A673 (cell line): ENCODE data around the gene ASGR2. TPM values are rescaled to one million over a fixed set of nuclear protein-coding genes. Genes with fewer than 3 reads are reported as not detected.

Source experiments
- BruUV-seq: library from RNA; stranded (reverse); fragments of 400-500 nt; replicated peaks from 2 replicates; lab custom pipeline; 2021; lab: Mats Ljungman, UMichigan
- CTCF ChIA-PET: fragments of 300-600 bp; sonication (Branson Sonifier 250); formaldehyde crosslinking; loops from one replicate; lab custom pipeline; 2022; ENCODE audit warnings: antibody characterized with exemption; lab: Charles Lee
- POLR2A ChIA-PET: fragments of 300-600 bp; sonication (Branson Sonifier 250); formaldehyde crosslinking; loops from one replicate; lab custom pipeline; 2022; ENCODE audit warnings: antibody characterized with exemption; ENCODE audit not compliant: low non-redundant PET; lab: Charles Lee
- DNase-seq: peaks from one replicate; pipeline ENCODE4 v3.0.0-alpha.2; 2015; ENCODE audit warnings: low spot score
- H3K27ac ChIP-seq: fragments of 200-600 bp; sonication (generic); 2 replicates; pipeline ENCODE4 v1.5.1; 2016; ENCODE audit warnings: mixed run types, low read depth, mild to moderate bottlenecking, mixed read lengths, antibody characterized with exemption, low read length; ENCODE audit not compliant: poor library complexity, severe bottlenecking
- H3K27me3 ChIP-seq: fragments of 200-600 bp; sonication (generic); replicated peaks from 2 replicates; pipeline ENCODE4 v1.6.1; 2017; ENCODE audit warnings: mixed run types, low read depth, mild to moderate bottlenecking, mixed read lengths, antibody characterized with exemption, low read length; ENCODE audit not compliant: insufficient read depth, poor library complexity
- H3K36me3 ChIP-seq: fragments of 200-600 bp; sonication (generic); 2 replicates; pipeline ENCODE4 v1.6.1; 2016; ENCODE audit warnings: mixed run types, mild to moderate bottlenecking, mixed read lengths, antibody characterized with exemption, low read length; ENCODE audit not compliant: insufficient read depth, poor library complexity, severe bottlenecking
- H3K4me1 ChIP-seq: fragments of 200-600 bp; sonication (generic); 2 replicates; pipeline ENCODE4 v1.6.1; 2017; ENCODE audit warnings: mixed run types, mild to moderate bottlenecking, mixed read lengths, antibody characterized with exemption, low read length; ENCODE audit not compliant: insufficient read depth, poor library complexity, severe bottlenecking
- H3K4me3 ChIP-seq: fragments of 200-600 bp; sonication (generic); 2 replicates; pipeline ENCODE4 v1.5.1; 2016; ENCODE audit warnings: low read depth, mixed run types, mild to moderate bottlenecking, mixed read lengths, low read length; ENCODE audit not compliant: poor library complexity, severe bottlenecking
- H3K9me3 ChIP-seq: fragments of 200-600 bp; sonication (generic); 2 replicates; pipeline ENCODE4 v1.6.1; 2016; ENCODE audit warnings: mixed run types, low read depth, mild to moderate bottlenecking, mixed read lengths, antibody characterized with exemption, low read length; ENCODE audit not compliant: poor library complexity, severe bottlenecking
- EZH2 ChIP-seq: fragments of 200-600 bp; sonication (generic); IDR thresholded peaks from 2 replicates; pipeline ENCODE4 v1.6.1; 2017; ENCODE audit warnings: borderline replicate concordance, low read depth, mild to moderate bottlenecking, mixed read lengths, antibody characterized with exemption, low read length; ENCODE audit not compliant: poor library complexity, severe bottlenecking
- intact Hi-C: fragments of 100-400 bp; cut with micrococcal nuclease; formaldehyde crosslinking; loops from one replicate; pipeline ENCODE4 v1.10.0; 2022; ENCODE audit not compliant: unreplicated experiment
- total RNA-seq: library from RNA; stranded (reverse); gene quantifications from 2 replicates; pipeline ENCODE4 v1.2.3, GENCODE V29; 2021
- TF ChIP-seq, protein P1 (sequence below): fragments of 300-800, 200-600 bp; sonication (generic); conservative IDR thresholded peaks from 2 replicates; pipeline ENCODE4 v1.5.1; 2017; ENCODE audit warnings: low read depth, mild to moderate bottlenecking, antibody characterized with exemption, low read length, moderate library complexity, mixed read lengths

Gene ASGR2
- total RNA-seq, 1 experiment from 2014 or later, result not detected

DNA sequence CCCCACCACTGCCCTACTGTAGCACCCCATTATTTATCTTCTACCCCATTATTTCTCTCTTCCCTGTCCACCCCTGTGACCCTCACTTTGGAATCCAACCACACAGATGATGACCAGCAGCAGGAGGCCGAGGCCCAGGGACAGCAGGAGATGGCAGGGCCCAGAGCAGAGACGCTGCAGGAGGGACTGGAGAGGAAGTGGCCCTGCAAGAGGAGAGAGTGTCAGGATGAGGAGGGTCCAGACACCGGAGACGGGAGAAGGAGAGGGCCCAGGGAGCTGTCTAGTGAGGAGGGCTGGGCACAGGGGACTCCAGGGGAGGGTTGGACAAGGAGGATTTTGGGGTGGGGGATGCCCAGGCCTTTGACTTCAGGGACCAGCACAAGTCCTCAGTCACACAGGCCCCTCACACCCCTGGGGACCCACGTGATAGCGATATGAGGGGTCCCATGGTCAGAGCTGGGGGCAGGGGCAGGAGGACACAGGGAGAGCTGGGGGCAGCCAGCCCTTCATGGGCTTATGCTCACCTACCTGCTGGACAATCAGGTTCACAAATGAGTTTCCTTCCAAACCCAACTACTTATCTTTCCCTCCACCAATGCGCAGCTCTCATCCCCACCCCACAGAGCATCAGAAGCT lies 36.6 kb downstream of the ASGR2 start:
- intact Hi-C loops, result no loop called here

DNA sequence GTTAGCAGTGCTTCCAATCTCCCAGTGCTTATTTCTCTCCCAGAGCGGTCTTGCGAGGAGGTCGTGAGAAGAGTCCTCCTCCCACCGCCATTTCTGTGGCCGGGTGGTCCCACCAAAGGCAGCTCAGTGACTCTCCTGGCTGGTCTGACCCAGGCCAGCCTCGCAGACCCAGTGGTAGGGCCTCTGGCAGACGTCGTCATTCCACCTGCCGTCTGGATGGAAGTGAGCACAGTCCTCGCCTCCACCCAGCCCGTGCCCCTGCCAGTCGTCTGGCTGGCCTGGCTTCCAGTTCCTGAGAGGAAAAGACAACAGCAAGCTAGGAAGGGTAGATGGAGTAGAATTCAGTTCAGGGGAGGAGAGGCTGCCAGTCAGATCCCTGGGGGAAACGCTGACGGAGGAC lies 39.7 kb downstream of the ASGR2 start:
- TF ChIP-seq, protein P1, sequence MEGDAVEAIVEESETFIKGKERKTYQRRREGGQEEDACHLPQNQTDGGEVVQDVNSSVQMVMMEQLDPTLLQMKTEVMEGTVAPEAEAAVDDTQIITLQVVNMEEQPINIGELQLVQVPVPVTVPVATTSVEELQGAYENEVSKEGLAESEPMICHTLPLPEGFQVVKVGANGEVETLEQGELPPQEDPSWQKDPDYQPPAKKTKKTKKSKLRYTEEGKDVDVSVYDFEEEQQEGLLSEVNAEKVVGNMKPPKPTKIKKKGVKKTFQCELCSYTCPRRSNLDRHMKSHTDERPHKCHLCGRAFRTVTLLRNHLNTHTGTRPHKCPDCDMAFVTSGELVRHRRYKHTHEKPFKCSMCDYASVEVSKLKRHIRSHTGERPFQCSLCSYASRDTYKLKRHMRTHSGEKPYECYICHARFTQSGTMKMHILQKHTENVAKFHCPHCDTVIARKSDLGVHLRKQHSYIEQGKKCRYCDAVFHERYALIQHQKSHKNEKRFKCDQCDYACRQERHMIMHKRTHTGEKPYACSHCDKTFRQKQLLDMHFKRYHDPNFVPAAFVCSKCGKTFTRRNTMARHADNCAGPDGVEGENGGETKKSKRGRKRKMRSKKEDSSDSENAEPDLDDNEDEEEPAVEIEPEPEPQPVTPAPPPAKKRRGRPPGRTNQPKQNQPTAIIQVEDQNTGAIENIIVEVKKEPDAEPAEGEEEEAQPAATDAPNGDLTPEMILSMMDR, result no peak
- no peak for TF ChIP-seq EZH2
- POLR2A ChIA-PET, result interaction anchor here (0.6 kb wide), 2 partner anchors 27 to 1315 kb away, joined by 3 to 4 read pairs; no protein-coding TSS in a partner anchor

More for the DNA sequence above, 36.6 kb downstream of the ASGR2 start:
- no peak for TF ChIP-seq EZH2
- TF ChIP-seq, protein P1, result no peak
- DNase-seq, result no peak
- Histone ChIP-seq H3K9me3 (no peaks in the 10 kb centered on the region), H3K4me3 (no peak overlapping the region), H3K4me1 (no peaks in the 10 kb centered on the region), H3K27ac (no peak overlapping the region), H3K27me3 (no peaks in the 10 kb centered on the region), H3K36me3 (no peaks in the 10 kb centered on the region)
- no TSS peak for BruUV-seq
- POLR2A ChIA-PET, result no interaction called here
- CTCF ChIA-PET, result no interaction called here

DNA sequence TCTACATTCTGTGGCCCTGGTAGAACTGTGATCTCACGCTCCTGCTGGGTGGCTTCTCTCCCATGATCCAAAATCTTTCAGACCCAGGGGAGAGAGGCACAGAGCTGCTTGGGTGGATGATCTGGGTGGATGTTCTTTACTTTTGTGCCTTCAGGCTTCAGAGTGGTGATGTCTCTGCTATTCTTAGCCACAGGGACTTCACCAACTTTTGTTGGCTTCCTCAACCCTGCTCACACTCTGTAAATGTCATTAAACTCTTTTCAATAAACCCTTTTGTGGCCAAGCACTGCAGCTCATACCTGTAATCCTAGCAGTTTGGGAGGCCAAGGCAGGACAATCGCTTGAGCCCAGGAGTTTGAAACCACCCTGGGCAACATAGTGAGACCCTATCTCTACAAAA lies 42.2 kb downstream of the ASGR2 start:
- ChIA-PET POLR2A (no interaction called here), CTCF (no interaction called here)
- no peaks in the 10 kb centered on the region for H3K4me1 ChIP-seq
- no peaks in the 10 kb centered on the region for H3K36me3 ChIP-seq
- no peak overlapping the region for H3K27ac ChIP-seq
- H3K4me3 ChIP-seq, result no peak overlapping the region
- TF ChIP-seq EZH2, result no peak
- TF ChIP-seq, protein P1, result no peak
- intact Hi-C loops, result no loop called here
- peaks cover 6% of the 10 kb centered on the region for H3K9me3 ChIP-seq
- BruUV-seq, result no TSS peak
- no peaks in the 10 kb centered on the region for H3K27me3 ChIP-seq
- DNase-seq, result no peak

More for the DNA sequence above, 39.7 kb downstream of the ASGR2 start:
- H3K27ac ChIP-seq, result no peak overlapping the region
- CTCF ChIA-PET, result interaction anchor here (0.6 kb wide), 1 partner anchor 76 kb away, joined by 3 read pairs; no protein-coding TSS in a partner anchor
- H3K36me3 ChIP-seq, result no peaks in the 10 kb centered on the region
- H3K9me3 ChIP-seq, result no peaks in the 10 kb centered on the region
- intact Hi-C loops, result no loop called here
- no TSS peak for BruUV-seq
- DNase-seq, result no peak
- no peaks in the 10 kb centered on the region for H3K27me3 ChIP-seq
- no peak overlapping the region for H3K4me3 ChIP-seq
- H3K4me1 ChIP-seq, result no peaks in the 10 kb centered on the region
